MV-4-11 (cell line): Measurements from ENCODE around the gene SLC31A2.
A peak's percentile ranks its signal among the peaks of the same experiment; 100 is the strongest.
"Not testable (repeated sequence)": the region's sequence is repeated elsewhere in the genome, so short reads cannot be mapped to it uniquely, and the experiment has no call there.

ENCODE experiments used
- DNase-seq: peaks from one replicate; lab custom pipeline; 2025; lab: John Stamatoyannopoulos, UW

The SLC31A2 gene

GRCh38 chr9:113150670-113151611 lies at the start of gene SLC31A2:
TSS of gene SLC31A2 (plus strand) at chr9:113151007. CDS start at chr9:113151075, 68 bp downstream.
- peak; percentile 79 for DNase-seq

- DNase-seq: not testable (repeated sequence)
Measured at GRCh38 chr9:113105345-113105744, 45.5 kb upstream of the SLC31A2 start.

- not testable (repeated sequence) for DNase-seq
Measured at GRCh38 chr9:113111065-113111951, 39.5 kb upstream of the SLC31A2 start.

- not testable (repeated sequence) for DNase-seq
Measured at GRCh38 chr9:113112706-113113510, 37.9 kb upstream of the SLC31A2 start.

- not testable (repeated sequence) for DNase-seq
Measured at GRCh38 chr9:113118829-113119228, 32.0 kb upstream of the SLC31A2 start.

GRCh38 chr9:113125386-113126035 lies 25.3 kb upstream of the SLC31A2 start:
- peak; percentile 84 for DNase-seq

GRCh38 chr9:113129466-113129865 lies 21.3 kb upstream of the SLC31A2 start:
- no peak for DNase-seq

- DNase-seq: no peak
Measured at GRCh38 chr9:113129884-113130283, 20.9 kb upstream of the SLC31A2 start.

- DNase-seq: peak; percentile 24
Measured at GRCh38 chr9:113131689-113132151, 19.1 kb upstream of the SLC31A2 start.

GRCh38 chr9:113137196-113138168 lies 13.3 kb upstream of the SLC31A2 start:
- DNase-seq: no peak

GRCh38 chr9:113138760-113139159 lies 12.0 kb upstream of the SLC31A2 start:
- no peak for DNase-seq

- no peak for DNase-seq
Measured at GRCh38 chr9:113139225-113139829, 11.5 kb upstream of the SLC31A2 start.

- no peak for DNase-seq
Measured at GRCh38 chr9:113139953-113140352, 10.9 kb upstream of the SLC31A2 start.

GRCh38 chr9:113140896-113141295 lies 9.9 kb upstream of the SLC31A2 start:
- not testable (repeated sequence) for DNase-seq

- DNase-seq: no peak
Measured at GRCh38 chr9:113143432-113144227, 7.2 kb upstream of the SLC31A2 start.

GRCh38 chr9:113148372-113148705 lies 2.5 kb upstream of the SLC31A2 start:
- DNase-seq: no peak

- peak; percentile 61 for DNase-seq
Measured at GRCh38 chr9:113148781-113149510, 1.9 kb upstream of the SLC31A2 start.

GRCh38 chr9:113149561-113149960 lies 1.2 kb upstream of the SLC31A2 start:
- DNase-seq: not testable (repeated sequence)
